A673 (cell line): ENCODE results near the gene OR2B6.

ENCODE experiments used
- CTCF ChIP-seq: fragments of 300-800, 200-600 bp; sonication (generic); conservative IDR thresholded peaks from 2 replicates; pipeline ENCODE4 v1.5.1; 2017; ENCODE audit warnings: low read depth, mild to moderate bottlenecking, antibody characterized with exemption, low read length, moderate library complexity, mixed read lengths
- EZH2 ChIP-seq: fragments of 200-600 bp; sonication (generic); IDR thresholded peaks from 2 replicates; pipeline ENCODE4 v1.6.1; 2017; ENCODE audit warnings: borderline replicate concordance, low read depth, mild to moderate bottlenecking, mixed read lengths, antibody characterized with exemption, low read length; ENCODE audit not compliant: poor library complexity, severe bottlenecking

GRCh38 chr6:27911956-27912446 lies 45.0 kb upstream of the OR2B6 start, which contains the start of gene OR2B2:
- TF ChIP-seq CTCF: no peak
- TF ChIP-seq EZH2: no peak
